ENCODE results near the gene RFX6. TPM values are rescaled to one million over a fixed set of nuclear protein-coding genes. Genes with fewer than 3 reads are reported as not detected.
A peak's percentile ranks its signal among the peaks of the same experiment; 100 is the strongest.

RFX6 gene
- total and polyA plus RNA-seq, 8 donors: 1.1 to 2.6 (median 2.3) TPM; not detected in 2

DNA sequence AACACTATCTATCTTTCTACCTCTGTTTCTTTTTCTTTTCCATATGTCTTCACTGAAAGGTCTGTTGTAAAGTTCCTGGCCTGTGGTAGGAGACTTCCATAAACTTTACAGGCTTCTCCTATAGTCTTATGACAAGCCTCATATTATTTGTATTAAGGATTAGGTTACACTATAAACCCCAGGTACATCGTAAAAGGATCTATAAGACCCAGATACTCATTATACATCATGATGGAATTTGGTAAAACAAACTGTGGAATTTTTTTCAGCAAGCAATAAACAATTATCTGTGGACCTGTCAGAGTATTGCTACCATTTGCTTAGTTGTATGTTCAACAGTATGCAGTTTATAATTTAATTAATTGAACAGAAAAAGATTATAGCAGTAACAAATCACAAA is 55.5 kb downstream of the RFX6 start:
- TF ChIP-seq, protein P1, sequence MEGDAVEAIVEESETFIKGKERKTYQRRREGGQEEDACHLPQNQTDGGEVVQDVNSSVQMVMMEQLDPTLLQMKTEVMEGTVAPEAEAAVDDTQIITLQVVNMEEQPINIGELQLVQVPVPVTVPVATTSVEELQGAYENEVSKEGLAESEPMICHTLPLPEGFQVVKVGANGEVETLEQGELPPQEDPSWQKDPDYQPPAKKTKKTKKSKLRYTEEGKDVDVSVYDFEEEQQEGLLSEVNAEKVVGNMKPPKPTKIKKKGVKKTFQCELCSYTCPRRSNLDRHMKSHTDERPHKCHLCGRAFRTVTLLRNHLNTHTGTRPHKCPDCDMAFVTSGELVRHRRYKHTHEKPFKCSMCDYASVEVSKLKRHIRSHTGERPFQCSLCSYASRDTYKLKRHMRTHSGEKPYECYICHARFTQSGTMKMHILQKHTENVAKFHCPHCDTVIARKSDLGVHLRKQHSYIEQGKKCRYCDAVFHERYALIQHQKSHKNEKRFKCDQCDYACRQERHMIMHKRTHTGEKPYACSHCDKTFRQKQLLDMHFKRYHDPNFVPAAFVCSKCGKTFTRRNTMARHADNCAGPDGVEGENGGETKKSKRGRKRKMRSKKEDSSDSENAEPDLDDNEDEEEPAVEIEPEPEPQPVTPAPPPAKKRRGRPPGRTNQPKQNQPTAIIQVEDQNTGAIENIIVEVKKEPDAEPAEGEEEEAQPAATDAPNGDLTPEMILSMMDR (IDR thresholded peaks at IDR 0.05): no peak
- no peaks in the 10 kb centered on the region for H3K4me1 ChIP-seq
- H3K36me3 ChIP-seq: no peaks in the 10 kb centered on the region
- no peak overlapping the region for H3K4me3 ChIP-seq
- no peaks in the 10 kb centered on the region for H3K9me3 ChIP-seq
- DNase-seq (no peak), ATAC-seq (no peak)
- intact Hi-C loops (cut with DNase I): no loop called here
- H3K27me3 ChIP-seq: no peaks in the 10 kb centered on the region
- H3K27ac ChIP-seq: no peak overlapping the region

DNA sequence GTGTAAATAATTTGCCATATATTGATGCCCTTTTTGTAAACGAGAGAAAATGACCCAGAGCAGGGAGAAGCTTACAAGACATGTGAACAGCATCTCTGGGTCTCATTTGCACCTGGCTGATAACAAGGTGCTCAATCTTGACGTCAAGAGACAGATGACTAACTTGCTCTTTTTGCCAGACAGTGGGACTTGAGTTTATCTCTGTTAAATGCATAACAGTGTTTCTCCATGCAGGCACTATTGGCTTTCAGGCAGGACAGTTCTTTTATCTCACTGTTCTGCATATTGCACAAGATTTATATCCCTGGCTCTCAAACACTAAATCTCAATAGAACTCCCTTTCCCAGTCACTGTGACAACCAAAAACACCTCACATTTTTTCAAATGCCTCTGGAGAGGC is 56.4 kb downstream of the RFX6 start:
- Histone ChIP-seq H3K4me1 (no peaks in the 10 kb centered on the region), H3K9me3 (no peaks in the 10 kb centered on the region), H3K27ac (no peak overlapping the region), H3K27me3 (no peaks in the 10 kb centered on the region), H3K36me3 (no peaks in the 10 kb centered on the region), H3K4me3 (no peak overlapping the region)
- ATAC-seq: no peak
- DNase-seq: no peak
- TF ChIP-seq, protein P1 (IDR thresholded peaks at IDR 0.05): no peak
- intact Hi-C loops (cut with DNase I): no loop called here

DNA sequence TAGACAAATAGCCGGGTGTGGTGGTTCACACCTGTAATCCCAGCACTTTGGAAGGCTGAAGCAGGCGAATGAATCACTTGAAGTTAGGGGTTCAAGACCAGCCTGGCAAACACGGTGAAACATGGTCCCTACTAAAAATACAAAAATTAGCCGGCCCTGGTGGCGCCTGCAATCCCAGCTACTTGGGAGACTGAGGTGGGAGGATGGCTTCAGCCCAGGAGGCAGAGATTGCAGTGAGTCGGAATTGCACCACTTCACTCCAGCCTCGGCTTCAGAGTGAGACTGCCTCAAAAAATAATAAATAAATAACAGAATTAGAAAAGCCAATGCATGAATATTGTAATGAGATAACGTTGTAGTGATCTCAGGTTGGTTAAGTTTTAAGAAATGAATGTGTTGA is 61.3 kb downstream of the RFX6 start:
- H3K27me3 ChIP-seq: no peaks in the 10 kb centered on the region
- DNase-seq (no peak), ATAC-seq (no peak)
- TF ChIP-seq, protein P1 (IDR thresholded peaks at IDR 0.05): no peak
- H3K9me3 ChIP-seq: no peaks in the 10 kb centered on the region
- H3K36me3 ChIP-seq: no peaks in the 10 kb centered on the region
- no peaks in the 10 kb centered on the region for H3K4me1 ChIP-seq
- H3K27ac ChIP-seq: no peak overlapping the region
- intact Hi-C loops (cut with DNase I): no loop called here
- H3K4me3 ChIP-seq: no peak overlapping the region

DNA sequence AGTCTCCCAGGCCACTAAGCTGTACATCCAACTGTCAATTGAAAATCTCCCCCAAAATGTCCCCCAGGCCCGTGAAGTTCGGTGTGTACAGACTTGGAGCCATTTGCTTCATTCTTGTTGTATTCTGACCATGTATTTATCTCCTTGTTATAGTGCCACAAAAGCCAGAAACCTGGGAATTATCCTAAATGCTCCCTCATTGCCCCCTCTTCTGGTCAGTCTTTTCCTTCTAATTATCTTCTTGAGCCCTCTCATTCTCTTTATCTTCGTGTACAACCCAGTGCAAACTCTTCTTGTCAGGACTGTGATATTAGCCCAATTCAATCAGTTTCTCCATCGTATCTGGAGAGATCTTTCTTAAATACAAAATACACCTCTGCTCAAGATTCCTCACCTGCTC is 64.7 kb downstream of the RFX6 start:
- TF ChIP-seq, protein P1 (IDR thresholded peaks at IDR 0.05): no peak
- intact Hi-C loops (cut with DNase I): no loop called here
- no peaks in the 10 kb centered on the region for H3K9me3 ChIP-seq
- no peak for DNase-seq
- H3K4me3 ChIP-seq: no peak overlapping the region
- no peaks in the 10 kb centered on the region for H3K4me1 ChIP-seq
- no peak overlapping the region for H3K27ac ChIP-seq
- no peak for ATAC-seq
- H3K36me3 ChIP-seq: no peaks in the 10 kb centered on the region
- H3K27me3 ChIP-seq: no peaks in the 10 kb centered on the region

DNA sequence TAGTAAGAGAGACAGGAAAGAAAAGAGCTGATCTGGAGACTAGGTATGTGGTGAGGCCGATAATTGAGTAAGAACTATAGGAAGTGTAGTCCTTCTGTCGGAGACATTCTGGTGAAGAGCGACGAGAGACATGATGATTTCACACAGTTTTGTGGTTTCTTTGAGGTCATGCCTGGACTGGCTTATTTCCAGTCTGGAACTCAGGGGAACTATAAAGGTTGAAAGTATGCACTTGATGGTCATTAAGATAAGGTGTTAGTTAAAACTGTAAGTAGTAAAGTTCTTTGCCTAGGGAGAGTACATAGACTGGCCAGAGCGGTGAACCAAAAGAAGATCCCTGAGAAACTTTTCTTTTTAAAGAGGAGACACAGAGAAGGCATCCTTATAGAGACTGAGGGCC is 68.8 kb downstream of the RFX6 start:
- intact Hi-C loops (cut with DNase I): no loop called here
- DNase-seq: no peak
- Histone ChIP-seq H3K27me3 (no peaks in the 10 kb centered on the region), H3K4me3 (no peak overlapping the region), H3K4me1 (no peaks in the 10 kb centered on the region), H3K27ac (no peak overlapping the region), H3K9me3 (no peaks in the 10 kb centered on the region), H3K36me3 (no peaks in the 10 kb centered on the region)
- peak; percentile 84 for ATAC-seq
- TF ChIP-seq, protein P1 (IDR thresholded peaks at IDR 0.05): no peak
